ENCODE data around the gene HYDIN.

DNA sequence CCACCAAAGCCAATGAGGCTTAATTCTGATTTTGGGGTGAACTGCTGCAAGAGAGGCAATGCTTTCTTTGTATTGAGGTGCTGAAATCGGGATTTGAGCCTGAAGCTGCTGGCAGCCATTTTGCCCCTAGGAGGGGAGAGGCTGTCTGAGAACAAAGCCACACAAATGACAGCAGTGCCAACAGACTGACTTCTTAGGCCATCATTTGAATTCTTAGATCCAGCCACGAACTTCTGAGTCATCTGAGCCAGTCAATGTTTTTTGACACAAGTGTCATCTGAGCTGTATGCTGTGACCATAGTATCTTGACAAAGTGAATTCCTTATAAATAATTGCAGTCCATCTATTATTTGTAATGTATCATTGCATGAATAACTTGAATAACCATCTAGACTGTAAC, 29.0 kb downstream of the HYDIN start:
- no peak for TF ChIP-seq POLR2A (IDR thresholded peaks at IDR 0.05; ENCODE audit: low read depth, low read length)
- TF ChIP-seq SPI1 (IDR thresholded peaks at IDR 0.05; ENCODE audit: low read depth, low read length), result no peak

Data from GM12891 (cell line).